Effector memory CD8-positive, alpha-beta T cell (primary cell): ENCODE measurements around the gene BCL6.

Source experiments
- ATAC-seq: fragments of 150-1000 bp; cut with Tn5 transposase; replicated peaks from 2 replicates; pipeline ENCODE4 v1.10.0; 2021; ENCODE audit warnings: mild to moderate bottlenecking, moderate library complexity
- DNase-seq, 3 experiments: peaks; one replicate each; pipeline ENCODE4 v3.0.0; 2021
- H3K27ac Mint-ChIP-seq, 2 donors: one replicate each; pipeline ENCODE4 v1.8.0; 2022; ENCODE audit warnings: mild to moderate bottlenecking in 2 of 2, mixed read lengths in 2 of 2, moderate library complexity in 2 of 2
- H3K27me3 Mint-ChIP-seq, 2 donors: one replicate each; pipeline ENCODE4 v1.8.0; 2022; ENCODE audit warnings: mixed read lengths in 2 of 2
- H3K36me3 Mint-ChIP-seq: one replicate; pipeline ENCODE4 v1.8.0; 2022; ENCODE audit warnings: mild to moderate bottlenecking, moderate library complexity, mixed read lengths; ENCODE audit not compliant: insufficient read depth
- H3K4me1 Mint-ChIP-seq, 2 donors: one replicate each; pipeline ENCODE4 v1.8.0; 2022; ENCODE audit warnings: low read depth in 2 of 2, mixed read lengths in 2 of 2
- H3K4me3 Mint-ChIP-seq, 2 donors: one replicate each; pipeline ENCODE4 v1.8.0; 2022; ENCODE audit warnings: mild to moderate bottlenecking in 2 of 2, mixed read lengths in 2 of 2, moderate library complexity in 2 of 2
- H3K9me3 Mint-ChIP-seq, 2 donors: one replicate each; pipeline ENCODE4 v1.8.0; 2022; ENCODE audit warnings: mixed read lengths in 2 of 2

Gene BCL6

GRCh38 chr3:187705164-187705563 is 40.1 kb downstream of the BCL6 start:
- no peak overlapping the region for H3K4me3 Mint-ChIP-seq
- H3K27ac Mint-ChIP-seq: no peak overlapping the region
- no peaks in the 10 kb centered on the region for H3K4me1 Mint-ChIP-seq
- DNase-seq: no peak
- H3K36me3 Mint-ChIP-seq: no peaks in the 10 kb centered on the region
- no peaks in the 10 kb centered on the region for H3K27me3 Mint-ChIP-seq
- no peak for ATAC-seq
- H3K9me3 Mint-ChIP-seq: no peaks in the 10 kb centered on the region

GRCh38 chr3:187702507-187703033 is 42.7 kb downstream of the BCL6 start, which contains the start of gene RTP2:
Gene RTP2, minus strand, starts transcription at chr3:187702557. Its CDS starts 429 bp downstream, at chr3:187702128.
- no peak within 1 kb of the TSS for H3K27ac Mint-ChIP-seq
- ATAC-seq (no peak), DNase-seq (no peak)
- no peaks in the 10 kb centered on the region for H3K36me3 Mint-ChIP-seq
- H3K4me1 Mint-ChIP-seq: no peaks in the 10 kb centered on the region
- H3K4me3 Mint-ChIP-seq: no peak within 1 kb of the TSS
- no peaks in the 10 kb centered on the region for H3K9me3 Mint-ChIP-seq
- H3K27me3 Mint-ChIP-seq: peaks cover 8 to 18% of the 10 kb centered on the region in 2 donors

- ATAC-seq (no peak), DNase-seq (no peak)
- no peaks in the 10 kb centered on the region for H3K9me3 Mint-ChIP-seq
- no peaks in the 10 kb centered on the region for H3K4me1 Mint-ChIP-seq
- H3K36me3 Mint-ChIP-seq: no peaks in the 10 kb centered on the region
- no peak overlapping the region for H3K27ac Mint-ChIP-seq
- H3K4me3 Mint-ChIP-seq: no peak overlapping the region
- H3K27me3 Mint-ChIP-seq: peaks cover 24 to 38% of the 10 kb centered on the region in 2 donors
These were observed 45.0 kb downstream of the BCL6 start for GRCh38 chr3:187700249-187700648.

GRCh38 chr3:187698499-187699399 is 46.5 kb downstream of the BCL6 start:
- ATAC-seq (no peak), DNase-seq (no peak)
- Mint-ChIP-seq H3K4me3 (no peak overlapping the region), H3K27me3 (peaks cover 39 to 53% of the 10 kb centered on the region in 2 donors), H3K9me3 (no peaks in the 10 kb centered on the region), H3K36me3 (no peaks in the 10 kb centered on the region), H3K27ac (no peak overlapping the region), H3K4me1 (no peaks in the 10 kb centered on the region)

- ATAC-seq: no peak
- Mint-ChIP-seq H3K27me3 (peaks cover 63 to 79% of the 10 kb centered on the region in 2 donors), H3K27ac (no peak overlapping the region), H3K4me1 (no peaks in the 10 kb centered on the region), H3K9me3 (no peaks in the 10 kb centered on the region), H3K4me3 (no peak overlapping the region), H3K36me3 (no peaks in the 10 kb centered on the region)
- DNase-seq: no peak
These were observed 49.2 kb downstream of the BCL6 start for GRCh38 chr3:187696021-187696420.

- Mint-ChIP-seq H3K27ac (no peak overlapping the region), H3K9me3 (no peaks in the 10 kb centered on the region), H3K36me3 (no peaks in the 10 kb centered on the region), H3K4me1 (no peaks in the 10 kb centered on the region), H3K4me3 (no peak overlapping the region), H3K27me3 (peaks cover 68 to 83% of the 10 kb centered on the region in 2 donors)
- ATAC-seq: no peak
- DNase-seq: no peak
These were observed 49.8 kb downstream of the BCL6 start for GRCh38 chr3:187695449-187695848.

GRCh38 chr3:187694801-187695200 is 50.5 kb downstream of the BCL6 start:
- ATAC-seq: no peak
- DNase-seq: no peak
- H3K9me3 Mint-ChIP-seq: no peaks in the 10 kb centered on the region
- no peaks in the 10 kb centered on the region for H3K4me1 Mint-ChIP-seq
- no peak overlapping the region for H3K4me3 Mint-ChIP-seq
- H3K27ac Mint-ChIP-seq: no peak overlapping the region
- no peaks in the 10 kb centered on the region for H3K36me3 Mint-ChIP-seq
- peaks cover 69 to 80% of the 10 kb centered on the region in 2 donors for H3K27me3 Mint-ChIP-seq

- H3K4me1 Mint-ChIP-seq: no peaks in the 10 kb centered on the region
- no peak overlapping the region for H3K27ac Mint-ChIP-seq
- H3K9me3 Mint-ChIP-seq: no peaks in the 10 kb centered on the region
- H3K4me3 Mint-ChIP-seq: no peak overlapping the region
- ATAC-seq (no peak), DNase-seq (no peak)
- no peaks in the 10 kb centered on the region for H3K36me3 Mint-ChIP-seq
- H3K27me3 Mint-ChIP-seq: peaks cover 73 to 78% of the 10 kb centered on the region in 2 donors
These were observed 51.8 kb downstream of the BCL6 start for GRCh38 chr3:187693431-187693830.

GRCh38 chr3:187689984-187690383 is 55.3 kb downstream of the BCL6 start:
- Mint-ChIP-seq H3K9me3 (no peaks in the 10 kb centered on the region), H3K27ac (no peak overlapping the region), H3K27me3 (peaks cover 53 to 55% of the 10 kb centered on the region in 2 donors), H3K4me1 (no peaks in the 10 kb centered on the region), H3K4me3 (no peak overlapping the region), H3K36me3 (no peaks in the 10 kb centered on the region)
- DNase-seq (no peak), ATAC-seq (no peak)

GRCh38 chr3:187686621-187687273 is 58.5 kb downstream of the BCL6 start:
- Mint-ChIP-seq H3K36me3 (no peaks in the 10 kb centered on the region), H3K4me1 (no peaks in the 10 kb centered on the region), H3K4me3 (no peak overlapping the region), H3K9me3 (no peaks in the 10 kb centered on the region), H3K27ac (no peak overlapping the region), H3K27me3 (peaks cover 35% of the 10 kb centered on the region in 2 donors)
- ATAC-seq (no peak), DNase-seq (no peak)

GRCh38 chr3:187685948-187686347 is 59.3 kb downstream of the BCL6 start:
- no peak for DNase-seq
- H3K4me3 Mint-ChIP-seq: no peak overlapping the region
- no peaks in the 10 kb centered on the region for H3K4me1 Mint-ChIP-seq
- no peaks in the 10 kb centered on the region for H3K9me3 Mint-ChIP-seq
- H3K27ac Mint-ChIP-seq: no peak overlapping the region
- no peaks in the 10 kb centered on the region for H3K36me3 Mint-ChIP-seq
- ATAC-seq: no peak
- peaks cover 29 to 31% of the 10 kb centered on the region in 2 donors for H3K27me3 Mint-ChIP-seq

GRCh38 chr3:187684880-187685279 is 60.4 kb downstream of the BCL6 start:
- no peak for DNase-seq

GRCh38 chr3:187684444-187684843 is 60.8 kb downstream of the BCL6 start:
- Mint-ChIP-seq H3K36me3 (no peaks in the 10 kb centered on the region), H3K9me3 (no peaks in the 10 kb centered on the region), H3K4me3 (no peak overlapping the region), H3K4me1 (peaks cover 2 to 3% of the 10 kb centered on the region in 2 donors), H3K27me3 (peaks cover 32 to 43% of the 10 kb centered on the region in 2 donors), H3K27ac (no peak overlapping the region)
- no peak for DNase-seq
- ATAC-seq: no peak

More at GRCh38 chr3:187684880-187685279, 60.4 kb downstream of the BCL6 start:
- Mint-ChIP-seq H3K9me3 (no peaks in the 10 kb centered on the region), H3K36me3 (no peaks in the 10 kb centered on the region), H3K4me1 (no peaks in the 10 kb centered on the region), H3K4me3 (no peak overlapping the region), H3K27me3 (peaks cover 32 to 39% of the 10 kb centered on the region in 2 donors), H3K27ac (no peak overlapping the region)
- no peak for ATAC-seq
